C4-2B (cell line): ENCODE measurements around the gene C20orf173.

Experiments used
- ZFX ChIP-seq: fragments of 450-650 bp; IDR thresholded peaks from 2 replicates; pipeline ENCODE4 v1.6.1; 2017
- TF ChIP-seq, protein P1 (sequence below): fragments of 450-650 bp; conservative IDR thresholded peaks from 2 replicates; pipeline ENCODE4 v1.5.1; 2017; ENCODE audit warnings: mild to moderate bottlenecking

- TF ChIP-seq, protein P1, sequence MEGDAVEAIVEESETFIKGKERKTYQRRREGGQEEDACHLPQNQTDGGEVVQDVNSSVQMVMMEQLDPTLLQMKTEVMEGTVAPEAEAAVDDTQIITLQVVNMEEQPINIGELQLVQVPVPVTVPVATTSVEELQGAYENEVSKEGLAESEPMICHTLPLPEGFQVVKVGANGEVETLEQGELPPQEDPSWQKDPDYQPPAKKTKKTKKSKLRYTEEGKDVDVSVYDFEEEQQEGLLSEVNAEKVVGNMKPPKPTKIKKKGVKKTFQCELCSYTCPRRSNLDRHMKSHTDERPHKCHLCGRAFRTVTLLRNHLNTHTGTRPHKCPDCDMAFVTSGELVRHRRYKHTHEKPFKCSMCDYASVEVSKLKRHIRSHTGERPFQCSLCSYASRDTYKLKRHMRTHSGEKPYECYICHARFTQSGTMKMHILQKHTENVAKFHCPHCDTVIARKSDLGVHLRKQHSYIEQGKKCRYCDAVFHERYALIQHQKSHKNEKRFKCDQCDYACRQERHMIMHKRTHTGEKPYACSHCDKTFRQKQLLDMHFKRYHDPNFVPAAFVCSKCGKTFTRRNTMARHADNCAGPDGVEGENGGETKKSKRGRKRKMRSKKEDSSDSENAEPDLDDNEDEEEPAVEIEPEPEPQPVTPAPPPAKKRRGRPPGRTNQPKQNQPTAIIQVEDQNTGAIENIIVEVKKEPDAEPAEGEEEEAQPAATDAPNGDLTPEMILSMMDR, result no peak; the same call in 1 of the 2 replicates
- no peak for TF ChIP-seq ZFX
These were observed 50.5 kb downstream of the C20orf173 start for GRCh38 chr20:35478804-35479472.
